ENCODE measurements around the gene SMG6.

DNA sequence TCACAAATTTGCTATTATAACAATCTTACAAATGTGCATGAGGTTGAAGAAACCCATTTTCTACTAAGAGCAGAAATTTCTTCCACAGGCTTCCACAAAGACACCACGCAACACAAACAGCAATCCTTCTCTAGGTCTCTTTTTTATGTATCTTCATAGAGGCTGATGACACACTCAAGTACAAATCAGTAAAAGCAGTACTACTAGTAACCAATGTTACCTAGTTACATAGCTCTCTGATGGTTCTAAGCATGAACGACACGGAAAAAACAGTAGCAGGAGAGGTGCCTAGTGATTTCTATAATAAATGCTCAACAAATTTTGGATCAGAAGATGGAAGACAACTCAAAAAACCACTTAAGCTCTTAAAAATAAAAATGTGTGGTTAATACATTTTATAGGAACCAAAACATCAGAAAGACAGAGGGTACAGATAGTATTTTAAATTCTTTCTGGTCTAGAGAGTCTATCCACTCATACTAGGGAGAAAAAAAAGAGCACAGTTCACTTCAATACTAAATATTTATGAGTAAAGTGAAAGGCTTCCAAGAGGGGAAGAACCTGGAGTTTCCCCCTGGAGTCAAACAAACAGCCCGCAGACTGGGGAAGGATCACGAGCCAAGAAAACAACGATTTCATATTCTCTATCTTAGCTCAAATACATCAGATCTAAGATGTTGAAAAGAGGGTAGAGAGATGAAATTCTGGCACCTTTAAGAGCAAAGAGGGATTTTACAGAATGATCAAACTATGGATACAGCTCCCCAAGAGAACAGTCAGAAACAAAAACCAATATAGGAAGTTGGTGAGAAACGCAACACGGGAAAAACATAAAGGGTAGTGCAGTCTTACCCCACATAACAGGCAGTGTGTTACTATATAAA, 40.2 kb downstream of the SMG6 start:
- TF ChIP-seq, protein P1, sequence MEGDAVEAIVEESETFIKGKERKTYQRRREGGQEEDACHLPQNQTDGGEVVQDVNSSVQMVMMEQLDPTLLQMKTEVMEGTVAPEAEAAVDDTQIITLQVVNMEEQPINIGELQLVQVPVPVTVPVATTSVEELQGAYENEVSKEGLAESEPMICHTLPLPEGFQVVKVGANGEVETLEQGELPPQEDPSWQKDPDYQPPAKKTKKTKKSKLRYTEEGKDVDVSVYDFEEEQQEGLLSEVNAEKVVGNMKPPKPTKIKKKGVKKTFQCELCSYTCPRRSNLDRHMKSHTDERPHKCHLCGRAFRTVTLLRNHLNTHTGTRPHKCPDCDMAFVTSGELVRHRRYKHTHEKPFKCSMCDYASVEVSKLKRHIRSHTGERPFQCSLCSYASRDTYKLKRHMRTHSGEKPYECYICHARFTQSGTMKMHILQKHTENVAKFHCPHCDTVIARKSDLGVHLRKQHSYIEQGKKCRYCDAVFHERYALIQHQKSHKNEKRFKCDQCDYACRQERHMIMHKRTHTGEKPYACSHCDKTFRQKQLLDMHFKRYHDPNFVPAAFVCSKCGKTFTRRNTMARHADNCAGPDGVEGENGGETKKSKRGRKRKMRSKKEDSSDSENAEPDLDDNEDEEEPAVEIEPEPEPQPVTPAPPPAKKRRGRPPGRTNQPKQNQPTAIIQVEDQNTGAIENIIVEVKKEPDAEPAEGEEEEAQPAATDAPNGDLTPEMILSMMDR (IDR thresholded peaks at IDR 0.05): no peak
- no peak for TF ChIP-seq POLR2A (IDR thresholded peaks at IDR 0.05)
